ENCODE results near the gene DUSP1. TPM values are rescaled to one million over a fixed set of nuclear protein-coding genes. Genes with fewer than 3 reads are reported as not detected.

Gene DUSP1, protein sequence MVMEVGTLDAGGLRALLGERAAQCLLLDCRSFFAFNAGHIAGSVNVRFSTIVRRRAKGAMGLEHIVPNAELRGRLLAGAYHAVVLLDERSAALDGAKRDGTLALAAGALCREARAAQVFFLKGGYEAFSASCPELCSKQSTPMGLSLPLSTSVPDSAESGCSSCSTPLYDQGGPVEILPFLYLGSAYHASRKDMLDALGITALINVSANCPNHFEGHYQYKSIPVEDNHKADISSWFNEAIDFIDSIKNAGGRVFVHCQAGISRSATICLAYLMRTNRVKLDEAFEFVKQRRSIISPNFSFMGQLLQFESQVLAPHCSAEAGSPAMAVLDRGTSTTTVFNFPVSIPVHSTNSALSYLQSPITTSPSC
- 40.7 and 42.0 TPM in 2 replicates for total RNA-seq
- long read RNA-seq, transcript DUSP1-201 (4 exons, 2,019 nt), result major isoform, 24 of 40 reads
- long read RNA-seq, partial matches to known transcripts, result 8 of 40 reads
- long read RNA-seq, other reads (novel, unspliced or antisense), result 8 of 40 reads

DNA sequence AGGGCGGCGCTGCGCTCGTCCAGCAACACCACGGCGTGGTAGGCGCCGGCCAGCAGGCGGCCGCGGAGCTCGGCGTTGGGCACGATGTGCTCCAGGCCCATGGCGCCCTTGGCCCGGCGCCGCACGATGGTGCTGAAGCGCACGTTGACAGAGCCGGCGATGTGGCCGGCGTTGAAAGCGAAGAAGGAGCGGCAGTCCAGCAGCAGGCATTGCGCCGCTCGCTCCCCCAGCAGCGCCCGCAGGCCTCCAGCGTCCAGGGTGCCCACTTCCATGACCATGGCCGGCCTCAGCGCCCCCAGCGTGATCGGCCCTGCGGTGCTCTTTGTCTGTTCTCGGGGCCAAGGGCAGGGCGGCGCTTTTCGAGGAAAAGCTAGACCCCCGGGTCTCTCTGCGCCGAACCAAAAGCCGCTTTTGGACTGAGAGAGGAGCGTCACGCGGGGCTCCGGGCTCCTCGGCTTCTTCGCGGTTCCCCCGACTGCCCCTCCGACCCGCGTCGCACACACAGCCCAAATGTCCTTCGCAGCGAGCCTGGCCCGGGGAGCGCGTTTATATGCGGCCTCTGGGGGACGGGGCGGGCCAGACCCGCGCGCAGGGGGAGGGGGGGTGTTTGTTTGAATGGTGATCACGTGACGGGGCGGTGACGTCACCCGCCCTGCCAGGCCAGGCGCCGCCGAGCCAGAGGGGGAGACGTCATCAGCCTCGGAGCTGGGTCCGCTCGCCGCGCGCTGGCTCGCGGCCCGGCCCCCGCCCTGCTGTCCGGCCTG lies at the start of gene DUSP1:
Gene DUSP1 (minus strand): TSS at position 521 of the 764 bp plus-strand sequence. CDS start 243 bp downstream, at position 278.
- H3K27me3 Mint-ChIP-seq, result peaks cover 10% of the 10 kb centered on the region
- DNase-seq (ENCODE audit: low spot score, unreplicated experiment), result peak; percentile 98
- TF ChIP-seq, protein P1, sequence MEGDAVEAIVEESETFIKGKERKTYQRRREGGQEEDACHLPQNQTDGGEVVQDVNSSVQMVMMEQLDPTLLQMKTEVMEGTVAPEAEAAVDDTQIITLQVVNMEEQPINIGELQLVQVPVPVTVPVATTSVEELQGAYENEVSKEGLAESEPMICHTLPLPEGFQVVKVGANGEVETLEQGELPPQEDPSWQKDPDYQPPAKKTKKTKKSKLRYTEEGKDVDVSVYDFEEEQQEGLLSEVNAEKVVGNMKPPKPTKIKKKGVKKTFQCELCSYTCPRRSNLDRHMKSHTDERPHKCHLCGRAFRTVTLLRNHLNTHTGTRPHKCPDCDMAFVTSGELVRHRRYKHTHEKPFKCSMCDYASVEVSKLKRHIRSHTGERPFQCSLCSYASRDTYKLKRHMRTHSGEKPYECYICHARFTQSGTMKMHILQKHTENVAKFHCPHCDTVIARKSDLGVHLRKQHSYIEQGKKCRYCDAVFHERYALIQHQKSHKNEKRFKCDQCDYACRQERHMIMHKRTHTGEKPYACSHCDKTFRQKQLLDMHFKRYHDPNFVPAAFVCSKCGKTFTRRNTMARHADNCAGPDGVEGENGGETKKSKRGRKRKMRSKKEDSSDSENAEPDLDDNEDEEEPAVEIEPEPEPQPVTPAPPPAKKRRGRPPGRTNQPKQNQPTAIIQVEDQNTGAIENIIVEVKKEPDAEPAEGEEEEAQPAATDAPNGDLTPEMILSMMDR (IDR thresholded peaks at IDR 0.05; ENCODE audit: unreplicated experiment), result peak; percentile 68
- peaks cover 12% of the 10 kb centered on the region for H3K36me3 Mint-ChIP-seq (ENCODE audit: insufficient read depth)
- no peaks in the 10 kb centered on the region for H3K9me3 Mint-ChIP-seq (ENCODE audit: low read depth)
- H3K4me1 Mint-ChIP-seq (ENCODE audit: low read depth), result peaks cover 40% of the 10 kb centered on the region
- peak within 1 kb of the TSS; percentile 99 for H3K27ac Mint-ChIP-seq
- peak within 1 kb of the TSS; percentile 92 for H3K4me3 Mint-ChIP-seq (ENCODE audit: low read depth)

DNA sequence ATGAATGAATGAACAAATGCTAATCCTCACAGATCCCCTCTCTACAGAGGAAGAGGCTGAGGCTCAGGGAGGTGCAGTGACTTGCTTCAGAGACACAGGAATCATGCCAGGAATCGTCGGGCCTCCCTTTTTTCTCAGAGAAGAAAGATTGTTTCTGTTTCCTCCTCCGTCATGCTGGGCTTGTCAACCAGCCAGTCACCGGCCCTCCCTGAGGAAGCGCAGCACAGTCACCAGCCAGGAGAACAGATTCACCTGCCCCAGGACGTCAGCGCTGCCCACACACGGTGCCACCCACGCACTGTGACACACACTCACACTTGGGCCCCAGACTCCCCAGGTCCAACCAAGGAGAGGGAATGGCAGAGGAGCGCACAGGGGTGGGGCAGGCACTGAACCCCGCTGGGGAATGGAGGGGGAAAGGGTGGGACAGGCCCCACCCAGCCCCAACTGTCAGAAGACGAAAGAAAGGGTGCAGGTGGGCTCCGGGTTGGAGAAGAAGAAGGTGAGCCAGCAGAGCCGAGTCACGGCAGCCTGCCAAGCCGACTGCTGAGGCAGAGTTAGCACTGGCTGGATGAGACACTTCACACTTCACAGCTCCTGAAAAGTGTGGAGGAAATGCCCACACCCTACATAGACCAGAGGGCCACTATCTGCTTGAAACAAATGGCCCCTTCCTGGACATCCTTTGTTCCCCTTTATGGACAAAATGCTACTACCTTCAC lies 49.2 kb upstream of the DUSP1 start:
- DNase-seq (ENCODE audit: low spot score, unreplicated experiment), result no peak
- H3K4me3 Mint-ChIP-seq (ENCODE audit: low read depth), result no peak overlapping the region
- TF ChIP-seq, protein P1 (IDR thresholded peaks at IDR 0.05; ENCODE audit: unreplicated experiment), result no peak
- H3K36me3 Mint-ChIP-seq (ENCODE audit: insufficient read depth), result no peaks in the 10 kb centered on the region
- peaks cover 1% of the 10 kb centered on the region for H3K9me3 Mint-ChIP-seq (ENCODE audit: low read depth)
- H3K27ac Mint-ChIP-seq, result no peak overlapping the region
- no peaks in the 10 kb centered on the region for H3K4me1 Mint-ChIP-seq (ENCODE audit: low read depth)
- H3K27me3 Mint-ChIP-seq, result peaks cover 16% of the 10 kb centered on the region

DNA sequence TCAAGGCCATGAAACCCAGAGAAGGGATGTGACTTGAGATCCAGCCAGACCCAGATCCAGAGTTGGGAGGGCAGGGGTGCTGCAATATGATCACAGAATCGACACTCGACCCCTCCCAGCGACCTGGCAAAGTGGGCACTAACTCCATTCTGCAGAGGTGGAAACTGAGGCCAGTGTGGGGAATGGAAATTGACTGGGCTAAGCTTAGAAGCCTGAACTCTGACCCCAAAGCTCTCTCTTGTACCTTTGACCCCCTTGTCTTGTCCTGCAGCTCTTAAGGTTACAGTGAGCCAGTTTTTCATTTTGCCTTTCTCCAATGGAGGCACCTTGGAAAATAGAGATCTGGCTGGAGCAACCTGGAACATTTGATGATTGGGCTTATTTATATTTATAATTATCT lies 48.6 kb upstream of the DUSP1 start:
- Mint-ChIP-seq H3K27ac (no peak overlapping the region), H3K4me1 (ENCODE audit: low read depth) (no peaks in the 10 kb centered on the region)

DNA sequence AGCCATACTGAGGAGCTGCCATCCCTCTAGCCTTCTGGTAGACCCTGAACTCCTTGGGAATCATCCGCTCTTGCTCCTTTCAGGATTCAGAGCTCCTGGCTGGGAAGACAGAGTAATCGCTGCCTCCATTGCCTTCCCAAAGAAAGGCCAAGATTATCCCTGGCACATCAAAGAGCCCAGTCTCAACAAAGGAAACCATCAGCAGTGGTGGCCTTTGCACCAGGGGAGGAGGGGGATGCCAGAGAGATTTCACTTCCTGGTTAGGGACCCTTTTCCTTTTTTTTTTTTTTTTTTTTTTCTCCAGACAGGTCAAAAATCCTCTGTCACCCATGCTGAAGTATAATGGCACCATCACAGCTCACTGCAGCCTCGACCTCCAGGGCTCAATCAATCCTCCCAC lies 47.1 kb upstream of the DUSP1 start:
- DNase-seq (ENCODE audit: low spot score, unreplicated experiment), result no peak
- Mint-ChIP-seq H3K27me3 (peaks cover 18% of the 10 kb centered on the region), H3K4me3 (ENCODE audit: low read depth) (no peak overlapping the region), H3K9me3 (ENCODE audit: low read depth) (no peaks in the 10 kb centered on the region), H3K4me1 (ENCODE audit: low read depth) (no peaks in the 10 kb centered on the region), H3K36me3 (ENCODE audit: insufficient read depth) (no peaks in the 10 kb centered on the region), H3K27ac (no peak overlapping the region)
- TF ChIP-seq, protein P1 (IDR thresholded peaks at IDR 0.05; ENCODE audit: unreplicated experiment), result no peak

More for the DNA sequence above, 48.6 kb upstream of the DUSP1 start:
- H3K36me3 Mint-ChIP-seq (ENCODE audit: insufficient read depth), result no peaks in the 10 kb centered on the region
- no peaks in the 10 kb centered on the region for H3K9me3 Mint-ChIP-seq (ENCODE audit: low read depth)
- peaks cover 16% of the 10 kb centered on the region for H3K27me3 Mint-ChIP-seq
- no peak for DNase-seq (ENCODE audit: low spot score, unreplicated experiment)
- TF ChIP-seq, protein P1 (IDR thresholded peaks at IDR 0.05; ENCODE audit: unreplicated experiment), result no peak
- H3K4me3 Mint-ChIP-seq (ENCODE audit: low read depth), result no peak overlapping the region

DNA sequence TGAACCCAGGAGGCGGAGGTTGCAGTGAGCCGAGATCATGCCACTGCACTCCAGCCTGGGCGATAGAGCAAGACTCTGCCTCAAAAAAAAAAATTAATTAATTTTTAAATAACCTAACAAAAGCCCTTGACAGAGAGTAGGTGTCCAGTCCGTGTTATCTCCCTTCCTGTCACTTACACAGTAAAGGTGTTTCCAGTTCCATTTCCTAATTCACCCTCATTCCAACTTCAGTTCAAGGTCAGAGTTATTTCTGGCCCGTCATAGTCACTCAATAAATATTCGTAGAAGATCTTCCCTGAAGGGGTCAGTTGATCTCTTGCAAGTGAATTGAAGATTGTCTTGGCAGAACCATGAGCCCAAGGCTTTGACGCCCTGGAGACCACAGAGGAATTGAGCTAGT lies 46.7 kb upstream of the DUSP1 start:
- Mint-ChIP-seq H3K4me3 (ENCODE audit: low read depth) (no peak overlapping the region), H3K27ac (no peak overlapping the region), H3K9me3 (ENCODE audit: low read depth) (no peaks in the 10 kb centered on the region), H3K27me3 (peaks cover 19% of the 10 kb centered on the region), H3K36me3 (ENCODE audit: insufficient read depth) (no peaks in the 10 kb centered on the region), H3K4me1 (ENCODE audit: low read depth) (no peaks in the 10 kb centered on the region)
- TF ChIP-seq, protein P1 (IDR thresholded peaks at IDR 0.05; ENCODE audit: unreplicated experiment), result no peak
- DNase-seq (ENCODE audit: low spot score, unreplicated experiment), result no peak
